Activated CD4-positive, alpha-beta T cell treated with anti-CD3 and anti-CD28 coated beads for 1 hour (primary cell): ENCODE results near the gene RBM4.
"Not testable (repeated sequence)": the region's sequence is repeated elsewhere in the genome, so short reads cannot be mapped to it uniquely, and the experiment has no call there.

Source experiments
- DNase-seq: peaks from one replicate; pipeline ENCODE4 v3.0.0-alpha.2; 2020

RBM4 gene

GRCh38 chr11:66617155-66617834 lies 21.2 kb upstream of the RBM4 start:
- no peak for DNase-seq

- no peak for DNase-seq
Measured at GRCh38 chr11:66619080-66619554, 19.4 kb upstream of the RBM4 start.

GRCh38 chr11:66624450-66624849 lies 14.1 kb upstream of the RBM4 start:
- DNase-seq, result no peak

GRCh38 chr11:66625041-66625751 lies 13.3 kb upstream of the RBM4 start:
- DNase-seq, result no peak

GRCh38 chr11:66625752-66626149 lies 12.8 kb upstream of the RBM4 start:
- no peak for DNase-seq

GRCh38 chr11:66626382-66626781 lies 12.1 kb upstream of the RBM4 start:
- no peak for DNase-seq

GRCh38 chr11:66626926-66627325 lies 11.6 kb upstream of the RBM4 start:
- DNase-seq, result no peak

GRCh38 chr11:66628061-66628603 lies 10.4 kb upstream of the RBM4 start:
- no peak for DNase-seq

GRCh38 chr11:66629356-66629755 lies 9.1 kb upstream of the RBM4 start:
- DNase-seq, result no peak

- no peak for DNase-seq
Measured at GRCh38 chr11:66631883-66632282, 6.6 kb upstream of the RBM4 start.

- DNase-seq, result no peak
Measured at GRCh38 chr11:66632952-66633351, 5.6 kb upstream of the RBM4 start.

- DNase-seq, result no peak
Measured at GRCh38 chr11:66636411-66636810, 2.1 kb upstream of the RBM4 start.

GRCh38 chr11:66637557-66638176 lies 836 bp upstream of the RBM4 start:
- DNase-seq, result no peak

- no peak for DNase-seq
Measured at GRCh38 chr11:66639066-66639813, 737 bp downstream of the RBM4 start.

- not testable (repeated sequence) for DNase-seq
Measured at GRCh38 chr11:66639814-66640340, 1.4 kb downstream of the RBM4 start.

- DNase-seq, result no peak
Measured at GRCh38 chr11:66641834-66642233, 3.3 kb downstream of the RBM4 start.

GRCh38 chr11:66643745-66644437 lies 5.4 kb downstream of the RBM4 start:
- DNase-seq, result no peak

GRCh38 chr11:66646828-66647227 lies 8.3 kb downstream of the RBM4 start:
- DNase-seq, result no peak

- no peak for DNase-seq
Measured at GRCh38 chr11:66649903-66650302, 11.4 kb downstream of the RBM4 start.

GRCh38 chr11:66651016-66651415 lies 12.5 kb downstream of the RBM4 start:
- DNase-seq, result no peak

- no peak for DNase-seq
Measured at GRCh38 chr11:66652651-66653050, 14.1 kb downstream of the RBM4 start.

- DNase-seq, result no peak
Measured at GRCh38 chr11:66653123-66653522, 14.6 kb downstream of the RBM4 start.
